ENCODE data around the gene TEF. TPM values are rescaled to one million over a fixed set of nuclear protein-coding genes. Genes with fewer than 3 reads are reported as not detected.

The TEF gene
- total and polyA plus RNA-seq, 2 donors from 2014 or later: 19.4 to 34.9 TPM

DNA sequence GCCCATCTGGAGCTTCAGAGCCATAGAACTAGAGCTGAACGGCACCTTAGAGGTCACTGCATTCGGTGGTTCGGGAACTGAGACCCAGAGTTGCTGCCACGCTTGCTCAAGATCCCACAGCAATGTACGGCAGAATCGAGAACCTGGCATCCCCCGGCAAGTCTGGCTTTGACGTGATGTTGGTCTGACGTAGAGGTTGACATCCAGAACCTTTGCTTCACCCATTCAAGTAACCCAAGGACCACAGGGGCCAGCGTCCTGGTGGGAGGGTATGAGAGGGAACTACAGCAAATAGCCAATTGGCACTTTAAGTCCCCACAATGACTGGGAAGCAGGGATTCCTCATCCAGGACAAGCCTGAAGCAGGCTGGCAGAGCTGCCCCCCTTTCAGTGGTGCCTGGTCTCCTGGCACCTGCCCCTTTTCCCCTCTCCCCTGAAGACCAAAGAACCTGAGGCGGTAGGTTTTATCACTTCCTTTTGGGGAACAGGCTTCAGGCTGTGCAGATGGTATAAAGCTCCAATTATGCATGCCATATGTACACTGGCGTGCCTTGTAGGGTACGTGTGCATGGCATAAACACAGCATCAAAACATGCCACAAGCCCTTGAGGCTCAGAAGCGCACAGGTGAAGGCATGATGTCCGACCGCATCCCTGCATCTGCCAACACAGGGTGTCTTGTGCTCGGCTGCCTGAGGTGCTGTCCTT lies 15.3 kb upstream of the TEF start:
- H3K27me3 ChIP-seq (ENCODE audit: control insufficient read depth, insufficient read depth, low read length): no peaks in the 10 kb centered on the region
- H3K9ac ChIP-seq (ENCODE audit: low read length in 3 of 3): peak overlapping the region in 1 of 3 donors; percentile 70
- no peaks in the 10 kb centered on the region for H3K9me3 ChIP-seq (ENCODE audit: control insufficient read depth in 2 of 3, insufficient read depth in 1 of 3, low read length in 3 of 3)
- no peak for TF ChIP-seq CTCF (IDR thresholded peaks at IDR 0.05; ENCODE audit: borderline replicate concordance, extremely low read depth, insufficient read depth)
- H3K36me3 ChIP-seq (ENCODE audit: control insufficient read depth in 2 of 3, insufficient read depth in 3 of 3, low read length in 3 of 3): no peaks in the 10 kb centered on the region
- DNase-seq: no peak
- peak overlapping the region; percentile 62 to 64 for H3K27ac ChIP-seq (ENCODE audit: low read depth in 2 of 2, low read length in 2 of 2)
- no peak for FAIRE-seq
- H3K4me1 ChIP-seq (ENCODE audit: control insufficient read depth in 2 of 3, insufficient read depth in 2 of 3, low read depth in 1 of 3, low read length in 3 of 3): peaks cover 0 to 40% (median 18%) of the 10 kb centered on the region in 3 donors
- peak overlapping the region in 2 of 3 donors; percentile 51 to 71 for H3K4me3 ChIP-seq (ENCODE audit: low read length in 3 of 3)
- intact Hi-C loops (cut with DNase I): no loop called here

DNA sequence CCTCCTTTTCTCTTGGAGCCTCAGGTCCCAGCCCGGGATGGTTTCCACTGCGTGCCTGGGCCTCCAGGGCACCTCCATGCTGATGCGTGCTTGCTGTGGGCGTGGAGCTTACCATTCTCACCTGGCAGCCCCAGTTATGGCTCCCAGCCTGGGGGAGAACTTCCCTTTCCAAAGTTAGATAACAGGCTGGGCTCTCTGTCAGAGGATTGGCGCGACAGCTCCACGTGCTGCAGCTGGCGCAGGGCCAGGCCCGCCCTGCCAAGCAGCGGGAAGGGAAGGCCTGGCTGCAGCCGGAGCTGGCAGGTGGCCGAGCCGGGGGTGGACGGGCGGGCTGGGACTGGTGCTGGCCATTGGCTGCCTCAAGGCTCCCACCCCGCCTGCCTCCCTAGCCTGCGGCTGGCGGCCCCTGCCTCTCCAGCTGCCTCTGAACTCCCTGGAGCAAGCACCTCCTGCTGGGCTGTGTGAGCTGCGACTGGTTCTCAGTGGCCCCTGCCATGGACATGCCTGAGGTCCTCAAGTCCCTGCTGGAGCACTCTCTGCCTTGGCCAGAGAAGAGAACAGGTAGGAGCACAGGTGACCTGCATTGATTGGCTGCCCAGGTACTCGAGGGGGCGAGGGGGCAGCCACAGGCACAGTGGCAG lies 14.6 kb upstream of the TEF start:
- Histone ChIP-seq H3K4me3 (ENCODE audit: low read length in 3 of 3) (peak overlapping the region; percentile 14 to 71 (median 56)), H3K9me3 (ENCODE audit: control insufficient read depth in 2 of 3, insufficient read depth in 1 of 3, low read length in 3 of 3) (no peaks in the 10 kb centered on the region), H3K9ac (ENCODE audit: low read length in 3 of 3) (peak overlapping the region; percentile 3 to 70 (median 3)), H3K4me1 (ENCODE audit: control insufficient read depth in 2 of 3, insufficient read depth in 2 of 3, low read depth in 1 of 3, low read length in 3 of 3) (peaks cover 0 to 40% (median 18%) of the 10 kb centered on the region in 3 donors), H3K27ac (ENCODE audit: low read depth in 2 of 2, low read length in 2 of 2) (peak overlapping the region; percentile 64 to 84), H3K27me3 (ENCODE audit: control insufficient read depth, insufficient read depth, low read length) (no peaks in the 10 kb centered on the region), H3K36me3 (ENCODE audit: control insufficient read depth in 2 of 3, insufficient read depth in 3 of 3, low read length in 3 of 3) (no peaks in the 10 kb centered on the region)
- intact Hi-C loops (cut with DNase I): no loop called here
- peak; percentile 69 for FAIRE-seq
- peak; percentile 91 to 99 (median 94) for DNase-seq
- peak; percentile 41 for TF ChIP-seq CTCF (IDR thresholded peaks at IDR 0.05; ENCODE audit: borderline replicate concordance, extremely low read depth, insufficient read depth)

- H3K9me3 ChIP-seq (ENCODE audit: control insufficient read depth in 2 of 3, insufficient read depth in 1 of 3, low read length in 3 of 3): no peaks in the 10 kb centered on the region
- intact Hi-C loops (cut with DNase I): no loop called here
- H3K36me3 ChIP-seq (ENCODE audit: control insufficient read depth in 2 of 3, insufficient read depth in 3 of 3, low read length in 3 of 3): no peaks in the 10 kb centered on the region
- no peak for TF ChIP-seq CTCF (IDR thresholded peaks at IDR 0.05; ENCODE audit: borderline replicate concordance, extremely low read depth, insufficient read depth)
- FAIRE-seq: no peak
- H3K4me3 ChIP-seq (ENCODE audit: low read length in 3 of 3): peak overlapping the region; percentile 14 to 71 (median 56)
- H3K9ac ChIP-seq (ENCODE audit: low read length in 3 of 3): peak overlapping the region; percentile 3 to 53 (median 15)
- peaks cover 0 to 40% (median 18%) of the 10 kb centered on the region in 3 donors for H3K4me1 ChIP-seq (ENCODE audit: control insufficient read depth in 2 of 3, insufficient read depth in 2 of 3, low read depth in 1 of 3, low read length in 3 of 3)
- no peaks in the 10 kb centered on the region for H3K27me3 ChIP-seq (ENCODE audit: control insufficient read depth, insufficient read depth, low read length)
- peak in 3 of 5 donors; percentile 29 to 78 (median 62) for DNase-seq
- peak overlapping the region; percentile 64 to 84 for H3K27ac ChIP-seq (ENCODE audit: low read depth in 2 of 2, low read length in 2 of 2)
Observed at GRCh38 chr22:41367680-41368542, 13.8 kb upstream of the TEF start.

Measured in kidney (tissue), 14 donors.